ENCODE data around the gene SHMT2. TPM values are rescaled to one million over a fixed set of nuclear protein-coding genes. Genes with fewer than 3 reads are reported as not detected.

SHMT2 gene
- total and polyA plus RNA-seq, 9 of the 15 experiments (the other 6 are each of a cell fraction or from before 2014, with no cell fraction given), result 46.1 to 319 (median 115) TPM

DNA sequence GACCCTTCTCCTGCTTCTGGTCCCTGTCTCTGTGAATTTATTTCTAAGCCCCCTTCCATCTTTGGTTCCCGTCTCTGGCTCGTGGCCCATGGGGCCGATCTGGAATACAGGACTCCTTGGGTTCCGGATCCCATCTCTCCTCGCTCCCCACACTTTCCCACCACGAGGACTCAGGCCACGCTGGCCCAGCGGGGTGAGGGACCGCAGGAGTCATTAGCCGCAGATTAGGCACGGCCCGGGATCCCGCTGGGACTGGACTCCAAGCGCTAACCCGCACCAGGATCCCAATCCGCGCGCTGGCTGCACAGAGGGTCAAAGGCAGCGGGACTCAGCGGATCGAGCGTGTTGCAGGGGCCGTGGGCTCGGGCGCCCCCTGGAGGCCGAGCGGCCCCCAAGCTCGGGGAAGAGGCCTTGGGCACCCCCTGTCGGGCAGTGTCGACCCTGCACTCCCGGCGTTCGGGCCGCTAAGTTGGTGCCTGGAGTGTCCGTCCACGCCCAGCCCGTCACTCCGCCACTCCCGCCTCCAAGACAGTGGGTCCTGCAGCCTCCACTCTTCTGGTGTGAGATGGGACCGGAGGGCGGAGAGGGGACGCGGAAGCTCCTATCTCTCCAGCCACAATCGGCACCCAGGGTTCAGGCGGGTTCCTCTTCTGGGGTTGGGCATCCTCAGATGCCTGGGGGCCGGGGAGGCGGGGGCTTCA is 9.5 kb downstream of the SHMT2 start (continued):
- TF ChIP-seq CBX8 (IDR thresholded peaks at IDR 0.05; ENCODE audit: borderline replicate concordance, extremely low read depth, low read depth, low read length, poor library complexity, severe bottlenecking), result no peak
- TF ChIP-seq, protein P1, sequence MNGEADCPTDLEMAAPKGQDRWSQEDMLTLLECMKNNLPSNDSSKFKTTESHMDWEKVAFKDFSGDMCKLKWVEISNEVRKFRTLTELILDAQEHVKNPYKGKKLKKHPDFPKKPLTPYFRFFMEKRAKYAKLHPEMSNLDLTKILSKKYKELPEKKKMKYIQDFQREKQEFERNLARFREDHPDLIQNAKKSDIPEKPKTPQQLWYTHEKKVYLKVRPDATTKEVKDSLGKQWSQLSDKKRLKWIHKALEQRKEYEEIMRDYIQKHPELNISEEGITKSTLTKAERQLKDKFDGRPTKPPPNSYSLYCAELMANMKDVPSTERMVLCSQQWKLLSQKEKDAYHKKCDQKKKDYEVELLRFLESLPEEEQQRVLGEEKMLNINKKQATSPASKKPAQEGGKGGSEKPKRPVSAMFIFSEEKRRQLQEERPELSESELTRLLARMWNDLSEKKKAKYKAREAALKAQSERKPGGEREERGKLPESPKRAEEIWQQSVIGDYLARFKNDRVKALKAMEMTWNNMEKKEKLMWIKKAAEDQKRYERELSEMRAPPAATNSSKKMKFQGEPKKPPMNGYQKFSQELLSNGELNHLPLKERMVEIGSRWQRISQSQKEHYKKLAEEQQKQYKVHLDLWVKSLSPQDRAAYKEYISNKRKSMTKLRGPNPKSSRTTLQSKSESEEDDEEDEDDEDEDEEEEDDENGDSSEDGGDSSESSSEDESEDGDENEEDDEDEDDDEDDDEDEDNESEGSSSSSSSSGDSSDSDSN (IDR thresholded peaks at IDR 0.05; ENCODE audit: borderline replicate concordance in 1 of 2, low read depth in 2 of 2, low read length in 2 of 2), result peak; percentile 32 to 80; a peak in 2 of 4 replicates
- TF ChIP-seq, protein P2, sequence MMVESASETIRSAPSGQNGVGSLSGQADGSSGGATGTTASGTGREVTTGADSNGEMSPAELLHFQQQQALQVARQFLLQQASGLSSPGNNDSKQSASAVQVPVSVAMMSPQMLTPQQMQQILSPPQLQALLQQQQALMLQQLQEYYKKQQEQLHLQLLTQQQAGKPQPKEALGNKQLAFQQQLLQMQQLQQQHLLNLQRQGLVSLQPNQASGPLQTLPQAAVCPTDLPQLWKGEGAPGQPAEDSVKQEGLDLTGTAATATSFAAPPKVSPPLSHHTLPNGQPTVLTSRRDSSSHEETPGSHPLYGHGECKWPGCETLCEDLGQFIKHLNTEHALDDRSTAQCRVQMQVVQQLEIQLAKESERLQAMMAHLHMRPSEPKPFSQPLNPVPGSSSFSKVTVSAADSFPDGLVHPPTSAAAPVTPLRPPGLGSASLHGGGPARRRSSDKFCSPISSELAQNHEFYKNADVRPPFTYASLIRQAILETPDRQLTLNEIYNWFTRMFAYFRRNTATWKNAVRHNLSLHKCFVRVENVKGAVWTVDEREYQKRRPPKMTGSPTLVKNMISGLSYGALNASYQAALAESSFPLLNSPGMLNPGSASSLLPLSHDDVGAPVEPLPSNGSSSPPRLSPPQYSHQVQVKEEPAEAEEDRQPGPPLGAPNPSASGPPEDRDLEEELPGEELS (CRISPR knock-in tag; IDR thresholded peaks at IDR 0.05; ENCODE audit: borderline replicate concordance), result 0 out of 2 replicates have a peak, but pooled peaks have one; percentile 36
- TF ChIP-seq, protein P3, sequence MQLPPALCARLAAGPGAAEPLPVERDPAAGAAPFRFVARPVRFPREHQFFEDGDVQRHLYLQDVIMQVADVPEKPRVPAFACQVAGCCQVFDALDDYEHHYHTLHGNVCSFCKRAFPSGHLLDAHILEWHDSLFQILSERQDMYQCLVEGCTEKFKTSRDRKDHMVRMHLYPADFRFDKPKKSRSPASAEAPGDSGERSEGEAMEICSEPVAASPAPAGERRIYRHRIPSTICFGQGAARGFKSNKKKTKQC (CRISPR knock-in tag; IDR thresholded peaks at IDR 0.05), result peak; percentile 65; the same call in 1 of the 2 replicates
- TF ChIP-seq, protein P4, sequence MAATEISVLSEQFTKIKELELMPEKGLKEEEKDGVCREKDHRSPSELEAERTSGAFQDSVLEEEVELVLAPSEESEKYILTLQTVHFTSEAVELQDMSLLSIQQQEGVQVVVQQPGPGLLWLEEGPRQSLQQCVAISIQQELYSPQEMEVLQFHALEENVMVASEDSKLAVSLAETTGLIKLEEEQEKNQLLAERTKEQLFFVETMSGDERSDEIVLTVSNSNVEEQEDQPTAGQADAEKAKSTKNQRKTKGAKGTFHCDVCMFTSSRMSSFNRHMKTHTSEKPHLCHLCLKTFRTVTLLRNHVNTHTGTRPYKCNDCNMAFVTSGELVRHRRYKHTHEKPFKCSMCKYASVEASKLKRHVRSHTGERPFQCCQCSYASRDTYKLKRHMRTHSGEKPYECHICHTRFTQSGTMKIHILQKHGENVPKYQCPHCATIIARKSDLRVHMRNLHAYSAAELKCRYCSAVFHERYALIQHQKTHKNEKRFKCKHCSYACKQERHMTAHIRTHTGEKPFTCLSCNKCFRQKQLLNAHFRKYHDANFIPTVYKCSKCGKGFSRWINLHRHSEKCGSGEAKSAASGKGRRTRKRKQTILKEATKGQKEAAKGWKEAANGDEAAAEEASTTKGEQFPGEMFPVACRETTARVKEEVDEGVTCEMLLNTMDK (IDR thresholded peaks at IDR 0.05; ENCODE audit: borderline replicate concordance, insufficient read depth, low read depth, low read length, poor library complexity, severe bottlenecking), result peak; percentile 89
- TF ChIP-seq TBP (optimal IDR thresholded peaks at IDR 0.05; ENCODE audit: low read depth, low read length), result peak; percentile 92
- TF ChIP-seq, protein P5, sequence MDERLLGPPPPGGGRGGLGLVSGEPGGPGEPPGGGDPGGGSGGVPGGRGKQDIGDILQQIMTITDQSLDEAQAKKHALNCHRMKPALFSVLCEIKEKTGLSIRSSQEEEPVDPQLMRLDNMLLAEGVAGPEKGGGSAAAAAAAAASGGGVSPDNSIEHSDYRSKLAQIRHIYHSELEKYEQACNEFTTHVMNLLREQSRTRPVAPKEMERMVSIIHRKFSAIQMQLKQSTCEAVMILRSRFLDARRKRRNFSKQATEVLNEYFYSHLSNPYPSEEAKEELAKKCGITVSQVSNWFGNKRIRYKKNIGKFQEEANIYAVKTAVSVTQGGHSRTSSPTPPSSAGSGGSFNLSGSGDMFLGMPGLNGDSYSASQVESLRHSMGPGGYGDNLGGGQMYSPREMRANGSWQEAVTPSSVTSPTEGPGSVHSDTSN (CRISPR knock-in tag; IDR thresholded peaks at IDR 0.05; ENCODE audit: low read depth), result peak; percentile 40; the same call in 1 of the 2 replicates
- TF ChIP-seq, protein P5 (tag; conservative IDR thresholded peaks at IDR 0.05; ENCODE audit: low read depth), result no peak
- peak; percentile 99 for TF ChIP-seq FIP1L1 (IDR thresholded peaks at IDR 0.05; ENCODE audit: low read depth, low read length, poor library complexity, severe bottlenecking)
- TF ChIP-seq BHLHE40 (IDR thresholded peaks at IDR 0.05; ENCODE audit: low read length), result peak; percentile 33; the same call in 1 of the 2 replicates
- peak; percentile 81 for TF ChIP-seq GABPB1 (CRISPR knock-in tag; IDR thresholded peaks at IDR 0.05)
- TF ChIP-seq ZNF77 (CRISPR knock-in tag; IDR thresholded peaks at IDR 0.05), result no peak
- peak in 1 of 2 experiments; percentile 71; a peak in 2 of 4 replicates for TF ChIP-seq FOXA3 (CRISPR knock-in tag; conservative IDR thresholded peaks at IDR 0.05 in 1 of 2, IDR thresholded peaks at IDR 0.05 in 1 of 2)

Data from K562 (cell line).